NCI-H526 treated with DMSO at 0.1 percent for 48 hours (cell line): Measurements from ENCODE around the gene SASH3.

Experiments
- DNase-seq: peaks from one replicate; lab custom pipeline; 2025; lab: John Stamatoyannopoulos, UW

SASH3 gene

DNA sequence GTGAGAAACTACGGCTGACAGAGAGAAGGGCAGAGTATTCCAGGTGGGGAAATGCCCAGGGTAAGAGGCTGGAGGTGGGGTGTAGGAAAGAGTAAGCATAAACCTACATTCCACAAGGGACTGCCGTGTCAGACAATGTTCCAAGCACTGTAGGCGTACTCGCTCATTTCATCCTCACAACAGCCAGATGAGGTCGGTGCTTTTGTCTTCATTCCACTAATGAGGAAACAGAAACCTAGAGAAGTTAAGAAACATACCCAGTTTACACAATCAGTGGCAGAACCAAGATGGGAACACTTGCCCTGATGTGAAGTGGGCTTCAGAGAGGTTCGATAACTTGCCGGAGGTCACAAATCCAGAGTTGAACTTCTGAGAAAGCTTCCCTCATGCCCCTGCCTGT lies 4.6 kb downstream of the SASH3 start:
- no peak for DNase-seq

DNA sequence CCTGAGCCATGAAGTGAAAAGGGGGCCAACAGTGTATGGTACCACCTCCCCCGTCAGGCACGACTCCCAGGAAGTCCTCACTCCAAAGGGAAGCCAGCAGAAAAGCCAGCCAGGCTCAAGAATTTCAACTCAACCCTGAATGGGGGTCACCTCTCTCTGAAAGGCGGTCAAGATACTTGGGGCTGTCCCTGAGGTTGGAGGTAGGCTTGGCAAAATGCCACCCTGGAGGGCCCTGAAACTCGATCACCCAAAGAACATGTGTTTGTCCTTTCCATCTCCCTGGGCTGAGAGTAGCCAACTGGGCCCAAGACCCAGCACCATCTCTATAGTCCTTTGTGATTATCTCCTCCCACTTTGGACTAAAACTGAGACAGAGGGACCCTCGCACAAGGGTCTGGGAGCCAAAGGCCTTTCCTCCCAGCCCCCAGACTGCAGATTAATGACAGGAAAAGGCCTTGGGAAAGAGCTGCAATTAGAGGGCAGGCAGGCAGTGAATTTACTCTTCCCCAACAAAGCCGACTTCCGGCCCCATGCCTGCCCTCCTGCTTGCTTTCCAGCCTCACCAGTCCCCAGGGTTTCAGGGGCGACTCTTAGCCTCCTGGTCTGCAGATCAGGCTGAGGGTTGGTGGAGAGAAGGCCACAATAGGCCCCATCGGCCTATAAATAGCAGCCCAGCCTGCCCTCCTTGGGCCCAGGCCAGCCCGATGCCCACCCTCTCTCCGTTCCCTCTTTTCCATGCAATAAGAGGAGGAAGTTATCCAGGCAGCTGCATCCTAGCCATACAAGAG lies 5.6 kb downstream of the SASH3 start:
- DNase-seq: no peak

DNA sequence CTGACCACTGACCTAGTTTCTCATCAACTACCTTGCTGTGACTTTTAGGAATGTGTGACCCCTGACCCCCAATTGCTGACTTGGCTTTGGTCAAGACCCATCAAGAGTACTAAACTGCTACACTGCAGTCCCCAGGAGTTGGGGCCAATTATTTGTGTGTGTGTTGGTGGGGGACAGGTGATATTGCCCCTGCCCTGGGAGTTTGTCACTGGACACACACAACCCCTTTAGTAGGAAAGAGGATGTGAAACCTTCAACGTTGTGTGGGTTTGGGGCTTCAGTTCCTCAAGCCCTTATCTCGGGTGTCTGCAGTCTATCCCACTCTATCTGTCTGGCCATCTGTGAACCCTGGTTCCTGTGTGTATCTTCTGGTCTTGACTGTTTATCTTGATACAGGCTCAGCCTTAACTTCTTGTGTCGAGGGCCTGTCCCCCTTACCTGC lies 6.5 kb downstream of the SASH3 start:
- no peak for DNase-seq

DNA sequence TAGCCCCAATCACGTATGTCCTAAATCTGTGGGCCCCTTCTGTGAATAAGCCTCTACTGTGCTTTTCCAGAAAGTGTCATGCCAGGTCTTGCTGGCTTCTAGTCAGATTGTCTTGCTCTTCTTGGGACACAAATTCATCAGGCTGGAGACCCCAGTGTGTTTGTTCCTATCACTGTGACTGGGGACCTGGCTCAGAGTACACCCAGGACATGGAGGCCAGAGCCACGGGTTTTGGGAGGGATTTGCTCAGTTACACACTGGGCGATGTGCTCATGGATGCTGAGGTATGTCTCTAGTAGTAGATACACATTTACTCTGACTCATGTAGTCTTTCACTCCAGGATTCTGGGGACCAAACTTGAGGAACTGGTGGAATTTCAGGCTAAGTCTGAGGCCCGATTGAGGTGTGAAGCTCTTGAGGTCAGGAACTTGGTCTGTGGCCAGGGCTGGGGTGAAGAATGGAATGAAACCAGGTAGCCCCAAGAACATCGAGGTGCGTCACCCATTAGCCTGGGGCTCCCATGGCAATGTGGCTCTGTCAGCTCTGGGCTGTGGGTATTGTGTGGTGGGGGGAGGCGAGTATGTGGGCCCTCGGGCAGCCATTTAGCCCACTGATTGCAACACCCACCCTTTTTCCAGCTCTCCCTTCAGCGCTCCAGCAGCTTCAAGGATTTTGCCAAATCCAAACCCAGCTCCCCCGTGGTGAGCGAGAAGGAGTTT lies 7.7 kb downstream of the SASH3 start:
- DNase-seq: no peak

DNA sequence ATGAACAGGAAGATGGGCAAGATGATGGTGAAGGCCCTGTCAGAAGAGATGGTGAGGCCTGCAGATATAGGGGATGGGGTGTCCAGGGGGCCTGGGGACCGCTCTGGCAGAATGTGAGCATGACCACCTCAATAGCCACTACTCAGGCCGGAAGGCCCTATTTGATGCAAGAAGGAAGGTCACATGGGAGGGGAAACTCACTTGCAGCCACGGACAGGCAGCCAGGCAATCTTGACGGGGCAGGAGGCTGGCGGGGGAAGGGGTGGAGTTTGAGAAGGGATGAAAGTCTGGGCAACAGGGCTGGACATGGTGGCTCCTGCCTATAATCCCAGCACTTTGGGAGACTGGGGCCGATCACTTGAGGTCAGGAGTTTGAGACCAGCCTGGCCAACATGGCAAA lies 8.8 kb downstream of the SASH3 start:
- no peak for DNase-seq

DNA sequence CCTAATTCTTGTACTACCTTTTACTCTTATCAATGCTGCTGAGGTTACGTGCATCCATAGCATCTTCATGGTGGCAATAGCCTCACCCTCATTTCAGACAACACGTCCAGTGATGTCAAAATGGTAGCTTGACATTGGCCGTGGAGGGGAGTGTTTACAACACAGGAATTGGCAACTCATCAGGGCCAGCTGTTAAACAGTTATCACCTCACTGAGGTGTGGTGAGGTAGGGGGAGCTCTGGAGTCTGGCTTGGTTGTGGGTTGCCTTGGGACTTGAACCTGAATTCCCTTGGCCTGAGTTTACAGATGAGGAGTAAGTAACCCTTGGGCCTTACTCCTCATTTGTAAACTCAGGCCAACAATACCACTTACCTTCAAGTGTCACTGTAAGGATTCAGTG lies 10.4 kb downstream of the SASH3 start:
- no peak for DNase-seq

DNA sequence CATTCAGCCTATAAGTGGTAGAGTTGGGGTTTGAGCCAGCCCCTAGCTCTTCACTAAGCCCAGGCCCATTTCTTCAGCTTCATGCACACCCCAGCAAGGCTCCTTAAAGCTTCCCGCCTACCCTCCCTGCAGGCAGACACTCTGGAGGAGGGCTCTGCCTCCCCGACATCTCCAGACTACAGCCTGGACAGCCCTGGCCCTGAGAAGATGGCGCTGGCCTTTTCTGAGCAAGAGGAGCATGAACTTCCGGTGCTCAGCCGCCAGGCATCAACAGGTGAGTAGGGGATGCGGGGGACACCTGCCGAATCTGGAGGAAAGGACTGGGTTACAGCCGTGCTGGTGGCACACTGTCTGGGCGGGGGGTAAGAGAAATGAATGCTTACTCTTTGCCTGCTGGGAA lies 11.1 kb downstream of the SASH3 start:
- DNase-seq: no peak

DNA sequence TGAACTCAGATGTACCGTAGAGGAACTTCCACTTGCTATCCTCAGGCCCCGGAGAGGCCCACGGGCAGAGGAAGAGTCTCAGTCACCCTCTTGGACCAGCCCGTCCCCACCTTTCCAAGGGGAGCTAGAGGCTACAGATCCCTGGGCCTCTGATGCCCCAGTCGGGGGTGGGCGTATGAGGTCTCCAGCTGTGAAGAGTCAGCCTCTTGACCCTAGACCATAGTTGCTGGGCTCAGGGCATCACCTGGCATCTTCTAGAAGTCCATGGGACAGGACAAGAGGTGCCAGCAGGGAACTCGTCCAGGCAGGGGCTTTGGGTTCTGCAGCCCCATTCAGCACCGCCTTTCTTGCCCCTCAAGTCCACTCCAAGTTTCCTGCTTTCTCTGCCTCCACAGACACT lies 11.6 kb downstream of the SASH3 start:
- no peak for DNase-seq

DNA sequence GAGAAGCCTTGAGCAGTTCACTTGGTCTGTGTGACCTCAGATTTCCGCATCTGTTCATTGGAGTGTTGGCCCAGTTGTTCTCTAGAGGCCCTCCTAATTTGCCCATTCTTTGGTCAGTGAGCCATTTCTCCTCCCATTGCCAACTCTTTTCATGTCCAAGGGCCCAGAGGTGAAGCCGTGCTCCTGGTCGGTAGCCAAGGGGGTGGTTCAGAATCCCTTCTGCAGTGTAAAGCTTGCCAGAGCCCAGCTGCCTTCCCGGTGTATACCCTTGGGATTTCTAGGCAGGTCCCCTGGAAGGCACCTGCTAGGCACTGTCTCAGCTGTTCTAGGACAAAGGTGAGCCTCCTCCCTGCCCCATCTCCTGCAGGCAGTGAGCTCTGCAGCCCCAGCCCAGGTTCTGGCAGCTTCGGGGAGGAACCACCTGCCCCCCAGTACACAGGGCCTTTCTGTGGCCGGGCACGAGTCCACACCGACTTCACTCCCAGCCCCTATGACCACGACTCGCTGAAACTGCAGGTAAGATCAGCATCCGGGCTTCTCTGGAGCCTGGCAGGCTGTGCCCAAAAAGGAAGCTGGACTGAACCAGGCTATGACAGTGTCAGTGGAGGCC lies 12.3 kb downstream of the SASH3 start:
- peak; percentile 1 for DNase-seq

DNA sequence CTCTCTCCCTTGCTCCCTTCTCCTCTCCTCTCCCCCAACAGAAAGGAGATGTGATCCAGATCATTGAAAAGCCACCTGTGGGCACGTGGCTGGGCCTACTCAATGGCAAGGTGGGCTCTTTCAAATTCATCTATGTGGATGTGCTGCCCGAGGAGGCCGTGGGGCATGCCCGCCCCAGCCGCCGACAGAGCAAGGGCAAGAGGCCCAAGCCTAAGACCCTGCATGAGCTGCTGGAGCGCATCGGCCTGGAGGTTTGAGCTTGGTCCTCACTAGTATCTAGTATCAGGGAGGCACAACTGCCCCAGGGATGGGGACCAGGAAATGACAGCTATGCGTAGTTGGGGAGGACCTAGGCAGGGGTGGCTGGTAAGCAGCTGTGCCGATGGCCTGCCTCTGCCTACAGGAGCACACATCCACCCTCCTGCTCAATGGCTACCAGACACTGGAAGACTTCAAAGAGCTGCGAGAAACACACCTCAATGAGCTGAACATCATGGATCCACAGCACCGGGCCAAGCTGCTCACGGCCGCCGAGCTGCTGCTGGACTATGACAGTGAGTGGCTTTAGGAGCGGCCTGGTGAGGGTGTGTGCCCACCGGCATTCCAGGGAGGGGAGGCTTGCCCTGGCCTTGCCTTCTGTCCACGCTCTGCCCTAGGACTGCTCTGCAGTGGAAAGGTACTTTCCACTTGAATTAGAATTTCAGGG lies 13.0 kb downstream of the SASH3 start:
- DNase-seq: no peak

DNA sequence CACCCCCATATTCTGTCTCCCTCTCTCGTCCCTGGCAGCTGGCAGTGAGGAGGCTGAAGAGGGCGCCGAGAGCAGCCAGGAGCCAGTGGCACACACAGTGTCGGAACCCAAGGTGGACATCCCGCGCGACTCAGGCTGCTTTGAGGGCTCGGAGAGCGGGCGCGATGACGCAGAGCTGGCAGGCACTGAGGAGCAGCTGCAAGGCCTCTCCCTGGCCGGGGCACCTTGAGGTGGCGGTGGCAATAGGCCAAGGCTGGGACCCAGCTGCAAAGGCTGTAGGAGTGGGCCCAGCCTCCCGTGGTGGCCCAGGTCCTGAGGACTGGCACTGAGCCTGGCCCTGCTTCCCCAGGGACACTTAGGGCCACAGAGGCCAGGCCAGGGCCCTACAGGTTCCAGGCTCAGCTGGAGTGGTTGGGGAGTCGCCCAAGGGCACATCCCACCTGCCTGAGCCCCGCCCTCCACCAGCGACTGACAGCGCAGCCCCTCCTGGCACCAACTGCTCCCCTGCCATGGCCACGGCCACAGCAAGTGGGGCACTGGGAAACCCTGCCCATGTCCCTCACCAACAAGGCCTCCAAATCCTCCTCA lies 13.9 kb downstream of the SASH3 start:
- DNase-seq: no peak

DNA sequence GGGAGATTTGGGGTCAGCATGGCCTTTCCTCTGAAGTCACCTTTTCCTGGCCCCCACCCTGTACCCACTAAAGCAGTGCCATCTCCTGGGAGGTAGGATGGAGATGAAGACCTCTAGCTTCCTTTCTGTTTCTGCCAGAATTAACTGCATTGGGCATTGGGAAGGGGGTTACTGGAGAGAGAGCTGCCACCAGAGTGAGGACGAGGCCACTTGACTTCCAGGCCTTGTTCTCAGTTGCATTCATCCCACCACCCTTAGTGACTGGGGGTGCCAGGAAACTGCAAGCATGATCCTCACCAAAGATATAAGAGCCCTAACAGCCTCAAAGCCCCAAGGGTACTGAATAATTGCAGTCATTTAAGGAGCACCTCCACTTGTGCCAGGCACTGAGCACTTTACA lies 15.8 kb downstream of the SASH3 start:
- DNase-seq: no peak

DNA sequence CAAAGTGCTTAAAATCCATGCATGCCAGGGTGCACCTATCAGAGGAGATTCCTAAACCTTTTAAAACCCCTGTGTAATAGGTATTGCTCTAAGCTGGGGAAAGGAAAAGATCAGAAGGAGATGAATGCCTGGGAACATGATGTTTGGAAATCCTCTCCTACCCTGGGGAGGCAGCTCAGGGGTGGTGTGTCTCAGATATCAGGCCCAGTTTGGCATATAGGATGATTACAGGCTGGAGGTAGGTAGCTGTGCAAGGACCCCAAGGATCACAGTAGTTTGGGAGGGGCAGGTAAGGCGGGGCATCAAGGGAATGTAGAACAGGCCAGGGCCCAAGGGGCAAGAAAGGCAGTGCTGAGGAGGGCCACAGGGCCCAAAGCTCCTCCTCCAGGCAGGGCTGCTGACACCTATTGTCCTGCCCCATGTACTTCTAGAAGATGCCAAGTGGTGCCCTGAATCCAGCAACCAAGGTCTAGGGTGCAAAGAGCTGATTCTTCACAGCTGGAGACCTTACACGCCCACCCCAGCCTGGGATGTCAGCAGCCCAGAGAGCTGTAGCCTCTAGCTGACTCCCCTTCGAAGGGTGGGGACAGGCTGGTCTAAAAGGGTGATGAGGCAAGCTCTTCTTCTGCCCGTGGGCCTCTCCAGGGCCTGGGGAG lies 17.6 kb downstream of the SASH3 start:
- DNase-seq: no peak

DNA sequence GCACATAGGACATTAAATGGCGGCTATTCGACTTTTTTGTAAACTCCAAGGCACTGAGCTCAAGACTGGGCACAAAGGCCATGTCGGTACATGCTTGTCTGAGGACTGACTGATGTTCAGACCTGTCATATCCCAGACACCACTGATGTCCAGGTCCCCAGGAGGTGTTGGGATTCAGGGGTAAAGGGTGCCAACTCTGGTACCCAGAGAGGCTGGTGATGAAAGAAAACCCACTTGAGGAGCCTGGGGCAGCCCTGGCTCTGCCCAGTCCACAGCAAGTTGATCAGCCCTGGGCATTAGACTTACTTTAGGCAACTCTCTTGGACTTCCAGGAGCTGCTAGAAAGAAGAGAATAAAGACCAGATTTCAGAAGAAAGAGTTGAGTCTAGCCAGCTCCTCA lies 18.7 kb downstream of the SASH3 start:
- DNase-seq: no peak

DNA sequence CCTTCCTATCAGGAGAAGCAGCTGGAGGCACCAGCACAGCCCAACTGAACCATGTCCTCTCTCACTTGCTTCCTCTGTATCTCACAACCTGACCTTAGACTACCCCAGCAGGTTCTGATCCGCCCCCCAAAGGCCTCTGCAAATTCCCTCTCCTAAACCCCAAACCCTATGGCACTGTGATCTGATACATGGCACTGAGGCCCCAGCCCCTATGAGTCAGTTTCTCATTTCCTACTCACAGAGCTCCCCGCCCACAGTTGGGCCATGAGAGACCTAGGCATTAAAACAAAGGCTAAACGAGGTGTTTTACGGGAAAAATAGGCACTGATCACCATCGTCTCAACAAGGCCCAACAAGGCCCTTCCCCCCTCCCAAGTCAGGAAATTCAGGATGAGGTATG lies 19.1 kb downstream of the SASH3 start:
- no peak for DNase-seq

DNA sequence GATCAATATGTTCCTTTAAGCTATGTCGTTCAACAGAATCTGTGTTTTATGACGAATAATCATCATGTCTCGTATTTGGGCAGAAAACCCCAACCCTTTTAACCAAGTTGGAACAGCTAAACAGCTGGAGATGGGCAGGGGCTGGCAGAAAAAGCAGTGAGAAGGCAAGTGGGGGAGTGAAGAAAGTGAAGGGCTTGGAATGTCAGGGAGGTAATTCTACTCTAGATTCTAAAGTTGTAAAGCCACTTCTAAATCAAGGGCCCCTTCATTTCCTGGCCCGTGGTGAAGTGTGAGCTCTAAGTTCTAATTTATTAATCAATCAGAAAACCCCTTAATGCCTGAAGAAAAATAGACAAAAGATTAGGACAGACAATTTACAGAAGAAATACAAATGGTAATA lies 20.4 kb downstream of the SASH3 start:
- no peak for DNase-seq

DNA sequence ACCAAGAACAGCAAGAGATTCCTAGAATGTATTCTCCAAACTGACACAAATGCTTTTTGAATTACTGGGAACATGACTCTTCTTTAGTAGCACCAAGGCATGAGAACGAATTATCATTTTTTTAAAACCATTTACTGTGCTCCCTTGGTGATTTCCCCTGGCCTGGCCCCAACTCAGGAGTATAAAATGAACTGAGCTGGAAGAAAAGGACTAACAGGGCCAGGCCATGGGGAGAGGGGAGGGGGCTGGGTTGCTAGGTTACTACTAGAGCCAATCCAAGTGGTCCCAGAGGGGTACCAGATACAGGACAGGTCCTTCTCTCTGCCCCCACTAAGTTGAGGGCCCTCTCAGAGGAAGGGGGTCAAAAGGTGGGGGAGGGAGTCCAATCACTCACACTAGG lies 23.1 kb downstream of the SASH3 start:
- DNase-seq: no peak

DNA sequence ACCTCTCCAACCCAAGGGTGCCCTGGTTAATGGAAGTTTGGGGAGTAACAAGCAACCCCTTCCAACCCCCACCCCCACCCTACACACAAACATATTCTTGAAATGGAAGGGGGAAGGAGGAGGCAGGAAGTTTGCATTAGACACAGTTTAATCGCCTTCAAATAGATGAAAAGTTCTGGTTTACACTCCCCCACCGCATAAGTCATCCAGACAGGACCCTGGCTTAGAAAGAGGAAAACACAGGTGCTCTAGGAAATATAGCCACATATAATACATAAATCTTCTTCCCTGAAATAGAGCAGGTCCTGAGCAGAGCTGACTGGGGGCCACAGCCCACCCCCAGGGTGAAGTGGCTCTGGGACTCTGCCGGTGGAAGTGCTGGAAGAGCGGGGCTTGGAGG lies 25.1 kb downstream of the SASH3 start:
- no peak for DNase-seq

DNA sequence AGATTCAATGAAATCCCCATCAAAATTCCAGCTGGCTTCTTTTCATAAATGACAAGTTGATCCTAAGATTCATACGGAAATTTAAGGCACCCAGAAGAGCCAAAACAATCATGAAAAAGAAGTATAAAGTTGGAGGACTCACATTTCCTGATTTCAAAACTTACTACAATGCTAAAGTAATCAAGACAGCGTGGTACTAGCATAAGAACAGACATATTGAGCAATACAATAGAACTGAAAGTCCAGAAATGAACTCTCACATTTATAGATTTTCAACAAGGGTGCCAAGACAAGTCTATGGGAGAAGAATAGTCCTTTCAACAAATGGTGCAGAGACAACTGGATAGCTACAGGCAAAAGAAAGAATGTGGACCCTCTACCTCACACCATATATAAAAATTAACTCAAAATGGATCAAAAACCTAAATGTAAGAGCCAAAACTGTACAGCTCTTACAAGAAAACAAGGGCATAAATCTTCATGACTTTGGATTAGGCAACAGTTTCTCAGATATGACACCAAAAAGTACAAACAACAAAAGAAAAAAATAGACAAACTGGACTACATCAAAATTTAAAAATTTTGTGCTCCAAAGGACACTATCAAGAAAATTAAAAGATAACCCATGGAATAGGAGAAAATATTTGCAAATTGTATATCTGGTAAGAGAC lies 28.5 kb downstream of the SASH3 start:
- DNase-seq: no peak

DNA sequence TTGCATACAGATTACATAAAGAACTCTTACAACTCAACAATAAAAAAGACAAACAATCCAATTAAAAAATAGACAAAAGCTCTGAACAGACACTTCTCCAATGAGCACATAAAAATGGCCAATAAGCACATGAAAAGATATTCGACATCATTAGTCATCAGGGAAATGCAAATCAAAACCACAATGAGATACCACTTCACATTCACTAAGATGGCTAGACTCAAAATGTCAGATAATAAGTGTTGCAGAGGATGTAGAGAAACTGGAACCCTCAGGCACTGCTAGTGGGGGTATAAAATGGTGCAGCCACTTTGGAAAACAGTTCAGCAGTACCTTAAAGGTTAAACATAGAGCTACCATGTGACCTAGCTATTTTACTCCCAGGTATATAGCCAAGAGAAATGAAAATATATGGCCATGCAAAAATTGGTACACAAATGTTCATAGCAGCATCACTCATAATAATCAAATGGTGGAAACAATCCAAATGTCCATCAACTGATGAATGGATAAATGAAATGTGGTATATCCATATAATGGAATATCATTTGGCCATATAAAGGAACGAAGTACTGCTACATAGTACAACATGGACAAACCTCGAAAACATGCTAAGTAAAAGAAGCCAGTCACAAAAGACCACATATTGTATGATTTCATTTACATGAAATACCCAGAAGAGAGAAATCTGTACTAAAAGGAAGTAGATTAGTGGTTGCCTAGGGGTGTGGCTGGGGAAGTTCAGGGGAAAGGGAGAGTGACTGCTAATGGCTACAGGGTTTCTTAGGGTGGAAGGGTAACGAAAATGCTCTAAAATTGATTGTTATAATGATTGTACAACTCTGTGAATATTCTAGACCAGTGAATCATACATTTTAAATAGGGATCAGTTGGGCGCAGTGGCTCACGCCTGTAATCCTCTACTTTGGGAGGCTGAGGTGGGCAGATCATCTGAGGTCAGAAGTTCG lies 29.4 kb downstream of the SASH3 start:
- no peak for DNase-seq
